SK-N-SH treated with all-trans-retinoic acid at 6 μM for 48 hours (cell line): Measurements from ENCODE around the gene PHF2.

Source experiments
- ATAC-seq: fragments of 200-7000 bp; cut with Tn5 transposase; 3 replicates; pipeline ENCODE4 v1.9.1; 2020; ENCODE audit warnings: mild to moderate bottlenecking, moderate library complexity
- ARNTL ChIP-seq: fragments of 450-650 bp; formaldehyde crosslinking; IDR thresholded peaks from 2 replicates; pipeline ENCODE4 v1.5.0; 2020; ENCODE audit warnings: low read depth, mild to moderate bottlenecking, moderate library complexity, borderline replicate concordance
- BACH2 ChIP-seq: fragments of 250-450 bp; sonication (Bioruptor Pico); IDR thresholded peaks from 2 replicates; pipeline ENCODE4 v1.9.0; 2021; ENCODE audit warnings: mild to moderate bottlenecking, borderline replicate concordance
- CREB5 ChIP-seq: fragments of 250-450 bp; sonication (Bioruptor Pico); IDR thresholded peaks from 2 replicates; pipeline ENCODE4 v1.5.1; 2020; ENCODE audit warnings: low read depth, mild to moderate bottlenecking, moderate library complexity
- CSDC2 ChIP-seq: fragments of 250-450 bp; sonication (Bioruptor Pico); IDR thresholded peaks from 2 replicates; pipeline ENCODE4 v1.5.0; 2020; ENCODE audit warnings: mild to moderate bottlenecking, moderate library complexity
- CSRNP3 ChIP-seq: fragments of 250-450 bp; sonication (Bioruptor Pico); IDR thresholded peaks from 2 replicates; pipeline ENCODE4 v1.5.1; 2021; ENCODE audit warnings: mild to moderate bottlenecking, moderate library complexity
- ESRRG ChIP-seq: fragments of 250-450 bp; sonication (Bioruptor Pico); IDR thresholded peaks from 2 replicates; pipeline ENCODE4 v1.6.1; 2021; ENCODE audit warnings: mild to moderate bottlenecking
- GLIS3 ChIP-seq: fragments of 250-450 bp; sonication (Bioruptor Pico); IDR thresholded peaks from 2 replicates; pipeline ENCODE4 v1.5.0; 2020; ENCODE audit warnings: mild to moderate bottlenecking, moderate library complexity
- ISL1 ChIP-seq: fragments of 250-450 bp; sonication (Bioruptor Pico); IDR thresholded peaks from 2 replicates; pipeline ENCODE4 v2.1.2; 2022; ENCODE audit warnings: mild to moderate bottlenecking, moderate library complexity
- OSR1 ChIP-seq: fragments of 250-450 bp; sonication (Bioruptor Pico); IDR thresholded peaks from 2 replicates; pipeline ENCODE4 v1.8.0; 2022; ENCODE audit warnings: moderate library complexity, mild to moderate bottlenecking, inconsistent platforms
- PATZ1 ChIP-seq: fragments of 250-450 bp; sonication (Bioruptor Pico); IDR thresholded peaks from 2 replicates; pipeline ENCODE4 v1.8.0; 2020; ENCODE audit warnings: mild to moderate bottlenecking, moderate library complexity, borderline replicate concordance
- PPARA ChIP-seq: fragments of 250-450 bp; sonication (Bioruptor Pico); IDR thresholded peaks from 2 replicates; pipeline ENCODE4 v1.5.0; 2020; ENCODE audit warnings: mild to moderate bottlenecking, borderline replicate concordance
- RARB ChIP-seq: fragments of 250-450 bp; sonication (Bioruptor Pico); IDR thresholded peaks from 2 replicates; pipeline ENCODE4 v1.8.0; 2021; ENCODE audit warnings: mild to moderate bottlenecking, moderate library complexity
- SNAI2 ChIP-seq: fragments of 250-450 bp; sonication (Bioruptor Pico); IDR thresholded peaks from 2 replicates; pipeline ENCODE4 v1.5.0; 2020; ENCODE audit warnings: mild to moderate bottlenecking, moderate library complexity
- TCF4 ChIP-seq: fragments of 250-450 bp; sonication (Bioruptor Pico); IDR thresholded peaks from 2 replicates; pipeline ENCODE4 v1.8.0; 2021; ENCODE audit warnings: mild to moderate bottlenecking, moderate library complexity, borderline replicate concordance
- TOX ChIP-seq: fragments of 250-450 bp; sonication (Bioruptor Pico); IDR thresholded peaks from 2 replicates; pipeline ENCODE4 v1.8.0; 2021; ENCODE audit warnings: mild to moderate bottlenecking, moderate library complexity, borderline replicate concordance
- ZC3H10 ChIP-seq: fragments of 250-450 bp; sonication (Bioruptor Pico); IDR thresholded peaks from 2 replicates; pipeline ENCODE4 v1.5.1; 2021; ENCODE audit warnings: mild to moderate bottlenecking, moderate library complexity
- ZFP3 ChIP-seq: fragments of 250-450 bp; sonication (Bioruptor Pico); IDR thresholded peaks from 2 replicates; pipeline ENCODE4 v1.5.0; 2020; ENCODE audit warnings: mild to moderate bottlenecking, moderate library complexity
- ZNF565 ChIP-seq: fragments of 450-650 bp; formaldehyde crosslinking; conservative IDR thresholded peaks from 2 replicates; pipeline ENCODE4 v1.5.0; 2020; ENCODE audit warnings: low read depth, mild to moderate bottlenecking, moderate library complexity
- ZNF70 ChIP-seq: fragments of 450-650 bp; formaldehyde crosslinking; IDR thresholded peaks from 2 replicates; pipeline ENCODE4 v1.5.0; 2020; ENCODE audit warnings: mild to moderate bottlenecking, moderate library complexity
- ZNF8 ChIP-seq: fragments of 450-650 bp; formaldehyde crosslinking; IDR thresholded peaks from 2 replicates; pipeline ENCODE4 v1.5.0; 2020; ENCODE audit warnings: mild to moderate bottlenecking, moderate library complexity
- TF ChIP-seq, protein P1 (sequence below): fragments of 250-450 bp; sonication (Bioruptor Pico); IDR thresholded peaks from 2 replicates; pipeline ENCODE4 v1.5.0; 2020; ENCODE audit warnings: mild to moderate bottlenecking, moderate library complexity

PHF2 gene

DNA sequence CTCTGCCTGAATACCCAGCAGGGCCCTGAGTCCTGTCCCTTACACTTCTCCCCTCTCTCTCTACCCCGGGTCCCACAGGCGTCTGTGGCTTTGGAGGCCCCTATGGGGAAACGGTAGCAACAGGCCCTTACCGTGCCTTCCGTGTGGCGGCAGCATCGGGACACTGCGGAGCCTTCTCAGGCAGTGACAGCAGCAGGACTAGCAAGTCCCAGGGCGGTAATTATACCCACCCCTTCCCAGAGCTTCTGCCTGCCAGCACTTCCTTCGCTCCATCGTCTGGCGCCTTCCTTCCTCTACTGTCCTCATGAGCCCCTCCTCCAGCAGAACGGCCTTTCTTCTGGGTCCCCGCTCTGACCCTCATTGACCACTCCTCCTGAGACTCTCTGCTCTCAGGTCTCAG, 17.9 kb upstream of the PHF2 start:
- TF ChIP-seq OSR1 (CRISPR knock-in tag) (no peak), PATZ1 (no peak), ZNF8 (CRISPR knock-in tag) (no peak), TCF4 (CRISPR knock-in tag) (no peak), ISL1 (CRISPR knock-in tag) (no peak), SNAI2 (no peak), ARNTL (no peak), ZNF70 (no peak), ZNF565 (CRISPR knock-in tag) (no peak), RARB (CRISPR knock-in tag) (no peak), CREB5 (no peak), CSDC2 (CRISPR knock-in tag) (no peak), ZC3H10 (CRISPR knock-in tag) (no peak), CSRNP3 (no peak), ZFP3 (CRISPR knock-in tag) (no peak)
- ATAC-seq: no peak

GRCh38 chr9:93560991-93561390, 15.4 kb upstream of the PHF2 start:
- no peak for TF ChIP-seq CSRNP3
- no peak for TF ChIP-seq SNAI2
- no peak for TF ChIP-seq PATZ1
- TF ChIP-seq, protein P1, sequence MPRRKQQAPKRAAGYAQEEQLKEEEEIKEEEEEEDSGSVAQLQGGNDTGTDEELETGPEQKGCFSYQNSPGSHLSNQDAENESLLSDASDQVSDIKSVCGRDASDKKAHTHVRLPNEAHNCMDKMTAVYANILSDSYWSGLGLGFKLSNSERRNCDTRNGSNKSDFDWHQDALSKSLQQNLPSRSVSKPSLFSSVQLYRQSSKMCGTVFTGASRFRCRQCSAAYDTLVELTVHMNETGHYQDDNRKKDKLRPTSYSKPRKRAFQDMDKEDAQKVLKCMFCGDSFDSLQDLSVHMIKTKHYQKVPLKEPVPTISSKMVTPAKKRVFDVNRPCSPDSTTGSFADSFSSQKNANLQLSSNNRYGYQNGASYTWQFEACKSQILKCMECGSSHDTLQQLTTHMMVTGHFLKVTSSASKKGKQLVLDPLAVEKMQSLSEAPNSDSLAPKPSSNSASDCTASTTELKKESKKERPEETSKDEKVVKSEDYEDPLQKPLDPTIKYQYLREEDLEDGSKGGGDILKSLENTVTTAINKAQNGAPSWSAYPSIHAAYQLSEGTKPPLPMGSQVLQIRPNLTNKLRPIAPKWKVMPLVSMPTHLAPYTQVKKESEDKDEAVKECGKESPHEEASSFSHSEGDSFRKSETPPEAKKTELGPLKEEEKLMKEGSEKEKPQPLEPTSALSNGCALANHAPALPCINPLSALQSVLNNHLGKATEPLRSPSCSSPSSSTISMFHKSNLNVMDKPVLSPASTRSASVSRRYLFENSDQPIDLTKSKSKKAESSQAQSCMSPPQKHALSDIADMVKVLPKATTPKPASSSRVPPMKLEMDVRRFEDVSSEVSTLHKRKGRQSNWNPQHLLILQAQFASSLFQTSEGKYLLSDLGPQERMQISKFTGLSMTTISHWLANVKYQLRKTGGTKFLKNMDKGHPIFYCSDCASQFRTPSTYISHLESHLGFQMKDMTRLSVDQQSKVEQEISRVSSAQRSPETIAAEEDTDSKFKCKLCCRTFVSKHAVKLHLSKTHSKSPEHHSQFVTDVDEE: no peak
- TF ChIP-seq OSR1 (CRISPR knock-in tag): no peak
- TF ChIP-seq ISL1 (CRISPR knock-in tag): no peak
- TF ChIP-seq ESRRG: no peak
- no peak for TF ChIP-seq ZFP3 (CRISPR knock-in tag)
- no peak for ATAC-seq

DNA sequence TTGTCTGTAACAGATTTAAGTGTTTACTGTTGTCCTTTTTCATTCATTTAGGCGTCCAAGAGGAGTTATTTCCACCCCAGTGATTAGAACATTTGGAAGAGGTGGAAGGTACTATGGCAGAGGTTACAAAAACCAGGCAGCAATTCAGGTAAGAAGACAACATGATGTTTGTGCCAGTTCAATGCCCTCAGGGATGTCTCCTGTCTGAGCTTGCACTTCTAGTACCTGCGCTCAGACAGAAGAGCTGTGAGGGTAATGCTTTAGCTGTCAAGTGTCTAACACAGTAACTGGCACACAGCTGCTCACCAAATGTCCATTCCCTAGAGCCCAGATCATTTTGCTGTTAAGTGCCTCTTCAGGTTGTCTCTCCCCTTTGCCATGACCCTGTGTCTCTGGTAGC, 14.2 kb upstream of the PHF2 start:
- no peak for ATAC-seq
- TF ChIP-seq PPARA (CRISPR knock-in tag) (no peak), ZFP3 (CRISPR knock-in tag) (no peak), GLIS3 (CRISPR knock-in tag) (no peak), ZNF565 (CRISPR knock-in tag) (no peak), CSRNP3 (no peak), ISL1 (CRISPR knock-in tag) (no peak), ZNF8 (CRISPR knock-in tag) (no peak), TOX (no peak), ESRRG (no peak), CREB5 (no peak), BACH2 (CRISPR knock-in tag) (no peak), SNAI2 (no peak)
- TF ChIP-seq, protein P1: no peak
